H7 (cell line): ENCODE results near the gene INVS. TPM values are rescaled to one million over a fixed set of nuclear protein-coding genes. Genes with fewer than 3 reads are reported as not detected.

Source experiments
- DNase-seq: peaks from one replicate; pipeline ENCODE4 v3.0.0; 2012
- H3K27me3 ChIP-seq: 2 replicates; pipeline ENCODE4 v1.6.0; 2011; ENCODE audit warnings: mild to moderate bottlenecking, low read length; ENCODE audit not compliant: control insufficient read depth, insufficient read depth
- H3K36me3 ChIP-seq: replicated peaks from 2 replicates; pipeline ENCODE4 v1.5.1; 2011; ENCODE audit warnings: low read length; ENCODE audit not compliant: control insufficient read depth, insufficient read depth
- H3K4me3 ChIP-seq: 2 replicates; pipeline ENCODE4 v1.5.1; 2011; ENCODE audit warnings: low read depth, mild to moderate bottlenecking, control low read depth, low read length, moderate library complexity; ENCODE audit not compliant: insufficient read depth
- total RNA-seq: library from RNA; depleted of rRNA; stranded (reverse); fragments of >200 nt; shearing (Covaris generic); gene quantifications from 2 replicates; pipeline ENCODE4 v1.2.3, GENCODE V29; 2014

INVS gene
- total RNA-seq, 1 experiment from 2014 or later = 9.4 TPM

DNA sequence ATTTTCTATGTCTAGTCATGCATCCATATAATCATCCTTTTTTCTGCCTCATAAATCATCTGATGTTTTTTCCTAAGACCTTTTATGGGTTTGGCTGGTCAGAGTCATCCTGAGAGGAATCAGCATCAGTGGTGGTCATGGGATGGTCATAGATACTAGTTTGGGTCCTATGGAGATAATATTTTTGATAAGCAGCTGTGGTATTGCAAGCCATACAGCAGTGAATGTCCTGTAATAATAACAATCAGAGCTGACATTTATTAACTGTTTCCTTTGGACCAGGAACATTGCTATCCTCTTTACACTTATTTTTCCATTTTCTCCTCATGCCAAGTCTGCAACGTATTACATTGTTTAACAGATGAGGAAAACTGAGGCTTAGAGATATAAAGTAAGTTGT lies 170.6 kb downstream of the INVS start:
- no peak for DNase-seq
- H3K36me3 ChIP-seq = no peaks in the 10 kb centered on the region
- no peak overlapping the region for H3K4me3 ChIP-seq
- no peaks in the 10 kb centered on the region for H3K27me3 ChIP-seq

DNA sequence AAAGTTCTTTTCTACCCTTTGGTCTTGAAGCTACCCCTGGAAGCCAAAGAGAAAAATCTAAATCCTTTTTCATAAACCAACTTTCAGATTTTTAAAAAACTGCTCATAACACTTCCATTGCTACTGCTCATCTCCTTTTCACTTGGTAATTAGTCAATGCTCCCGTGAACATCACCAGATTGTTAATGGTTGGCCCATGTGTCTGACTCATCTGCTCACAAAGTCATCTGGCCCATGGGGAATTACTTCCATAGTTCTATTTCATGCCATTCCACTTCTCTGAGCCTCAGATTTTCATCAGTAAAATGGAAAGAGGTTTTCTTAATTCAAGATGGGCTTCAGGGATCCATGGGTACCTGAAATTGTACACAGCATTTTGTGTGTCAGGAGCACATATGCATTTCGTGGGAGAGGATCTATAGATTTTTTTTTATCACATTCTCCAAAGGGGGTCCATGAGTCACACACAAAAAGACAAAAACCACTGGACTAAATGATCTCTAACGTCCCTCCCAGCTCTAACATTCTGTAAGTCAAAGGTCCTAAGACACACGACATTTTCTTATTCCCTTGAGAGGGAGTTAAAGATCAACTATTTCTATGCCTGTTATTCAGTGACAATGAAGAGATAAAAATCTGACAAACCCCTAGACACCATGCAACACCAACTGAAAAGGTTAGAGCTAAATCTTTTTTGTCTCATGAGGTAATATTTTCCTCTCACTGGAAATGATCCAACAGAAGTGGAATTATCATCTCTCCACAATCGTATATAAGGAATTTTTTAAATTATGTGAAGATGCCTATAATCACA lies 178.3 kb downstream of the INVS start:
- Histone ChIP-seq H3K4me3 (no peak overlapping the region), H3K36me3 (no peaks in the 10 kb centered on the region), H3K27me3 (no peaks in the 10 kb centered on the region)
- DNase-seq = no peak

DNA sequence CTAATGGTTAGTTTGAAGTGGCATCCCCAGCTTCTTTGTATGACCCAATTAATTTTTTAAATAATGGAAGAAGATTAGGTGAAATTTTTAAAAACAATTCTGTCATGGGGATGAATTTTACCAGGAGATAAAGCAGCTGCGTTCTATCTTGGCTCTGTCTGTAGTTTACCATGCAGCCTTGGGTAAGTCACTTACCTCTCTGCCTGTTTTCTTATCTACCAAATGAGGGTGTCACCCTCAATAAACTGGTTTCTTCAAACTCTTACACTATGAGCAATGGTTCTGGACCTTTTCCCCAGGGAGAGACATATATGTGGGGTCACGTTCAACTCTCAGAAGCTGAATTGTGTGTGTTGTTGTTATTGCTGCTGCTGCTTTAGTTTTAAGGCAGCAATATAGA lies 182.0 kb downstream of the INVS start:
- no peak overlapping the region for H3K4me3 ChIP-seq
- DNase-seq = no peak
- no peaks in the 10 kb centered on the region for H3K27me3 ChIP-seq
- H3K36me3 ChIP-seq = no peaks in the 10 kb centered on the region

DNA sequence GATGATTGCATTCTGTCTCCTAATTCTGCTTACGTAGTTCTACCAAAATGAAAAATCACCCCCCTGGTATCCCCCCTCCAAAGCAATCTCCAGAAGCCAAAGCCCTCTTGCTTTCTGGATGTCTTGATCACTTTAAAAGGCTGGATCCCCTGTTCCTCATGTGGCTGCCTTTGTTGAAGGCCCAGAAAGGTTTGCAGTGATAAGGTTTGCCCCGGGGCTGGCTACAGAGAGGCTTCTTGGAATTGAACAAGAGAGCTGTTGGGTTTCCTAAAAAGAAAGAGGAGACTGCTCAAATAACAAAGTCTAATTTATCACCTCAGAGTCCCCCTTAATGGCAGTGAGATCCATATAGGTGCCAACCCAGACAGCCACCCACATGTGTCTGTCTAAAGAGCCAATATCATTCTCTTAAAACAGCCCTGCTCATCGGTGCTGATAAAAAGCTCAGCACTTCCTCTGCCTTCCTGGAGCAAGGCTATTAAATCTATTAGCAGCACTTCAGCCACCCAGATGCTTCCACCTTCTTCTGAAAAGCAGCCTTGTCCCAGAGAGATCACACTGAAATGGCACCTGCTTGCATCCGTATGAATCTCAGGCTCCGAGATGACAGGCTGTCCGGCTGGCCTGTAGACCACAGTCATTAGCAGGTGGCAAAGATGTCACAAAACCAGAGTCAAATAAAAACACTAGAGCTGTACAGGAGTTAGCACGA lies 182.8 kb downstream of the INVS start:
- Histone ChIP-seq H3K4me3 (no peak overlapping the region), H3K27me3 (no peaks in the 10 kb centered on the region), H3K36me3 (no peaks in the 10 kb centered on the region)
- DNase-seq = no peak

DNA sequence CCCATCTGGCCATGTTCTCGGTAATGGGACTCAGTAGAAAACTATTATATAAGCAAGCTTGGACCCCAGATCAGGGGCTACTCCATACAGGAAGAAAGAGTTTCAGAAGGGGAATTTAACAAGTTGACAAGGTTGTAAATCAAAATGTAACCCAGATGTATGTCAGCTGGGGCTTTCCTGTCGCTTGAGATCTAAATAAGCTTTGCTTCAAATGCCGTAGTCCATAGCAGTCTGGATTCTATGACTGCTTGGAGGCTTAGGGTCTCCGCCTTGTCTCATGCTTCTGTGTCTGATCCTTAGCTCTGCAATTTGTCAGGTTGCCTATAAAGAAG lies 183.3 kb downstream of the INVS start:
- Histone ChIP-seq H3K36me3 (no peaks in the 10 kb centered on the region), H3K4me3 (no peak overlapping the region), H3K27me3 (no peaks in the 10 kb centered on the region)
- no peak for DNase-seq

DNA sequence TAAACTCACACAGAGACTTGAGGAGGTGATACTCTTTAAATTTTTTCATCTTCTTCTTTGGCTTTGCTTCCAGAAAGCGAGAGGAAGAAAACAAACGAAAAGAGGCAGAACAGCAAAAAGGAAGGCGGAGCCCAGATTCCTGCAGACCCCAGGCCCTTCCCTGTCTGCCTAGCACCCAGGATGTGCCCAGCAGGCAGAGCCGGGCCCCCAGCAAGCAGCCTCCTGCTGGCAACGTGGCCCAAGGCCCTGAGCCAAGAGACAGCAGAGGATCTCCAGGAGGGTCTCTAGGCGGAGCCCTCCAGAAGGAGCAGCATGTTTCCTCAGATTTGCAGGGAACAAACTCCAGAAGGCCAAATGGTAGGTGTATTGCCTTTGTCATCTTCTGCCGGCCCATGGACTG lies 185.2 kb downstream of the INVS start:
- H3K36me3 ChIP-seq = no peaks in the 10 kb centered on the region
- H3K4me3 ChIP-seq = no peak overlapping the region
- no peak for DNase-seq
- H3K27me3 ChIP-seq = no peaks in the 10 kb centered on the region

DNA sequence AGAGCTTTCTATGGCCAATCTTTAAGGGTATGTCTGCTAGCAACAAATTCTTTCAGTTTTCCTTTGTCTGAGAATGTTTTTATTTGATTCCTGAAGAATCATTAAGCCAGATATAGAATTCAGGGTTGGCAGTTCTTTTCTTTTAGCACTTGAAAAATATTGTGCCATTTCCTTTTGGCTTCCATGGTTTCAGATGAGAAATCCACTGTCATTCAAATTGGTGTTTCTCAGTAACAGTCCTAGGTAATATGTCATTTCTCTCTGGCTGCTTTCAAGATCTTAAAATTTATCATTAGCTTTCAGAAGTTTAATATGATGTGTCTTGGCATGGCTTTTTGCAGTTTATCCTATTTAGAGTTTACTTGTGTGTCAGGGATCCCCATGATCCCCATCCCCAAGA lies 186.0 kb downstream of the INVS start:
- no peak for DNase-seq
- Histone ChIP-seq H3K36me3 (no peaks in the 10 kb centered on the region), H3K4me3 (no peak overlapping the region), H3K27me3 (no peaks in the 10 kb centered on the region)

DNA sequence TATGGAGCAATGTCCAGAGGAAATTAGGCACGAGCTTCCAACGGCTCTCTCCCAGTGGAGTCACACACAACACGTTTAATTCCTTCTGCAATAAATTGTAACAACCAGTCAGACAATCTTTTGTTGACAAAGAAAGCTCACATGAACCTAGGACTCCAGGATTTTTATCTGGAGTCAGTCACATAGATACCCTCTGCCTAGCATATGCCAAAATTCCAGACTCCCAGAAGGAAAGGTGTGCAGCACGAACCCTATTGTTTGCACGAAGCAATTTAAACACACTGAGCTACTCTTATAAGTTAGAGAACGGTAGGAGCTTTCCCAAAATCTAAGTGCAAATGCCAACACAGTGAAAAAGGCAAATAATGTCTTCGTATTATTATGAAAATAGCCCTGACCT lies 186.6 kb downstream of the INVS start:
- no peaks in the 10 kb centered on the region for H3K27me3 ChIP-seq
- no peak for DNase-seq
- no peaks in the 10 kb centered on the region for H3K36me3 ChIP-seq
- H3K4me3 ChIP-seq = no peak overlapping the region

DNA sequence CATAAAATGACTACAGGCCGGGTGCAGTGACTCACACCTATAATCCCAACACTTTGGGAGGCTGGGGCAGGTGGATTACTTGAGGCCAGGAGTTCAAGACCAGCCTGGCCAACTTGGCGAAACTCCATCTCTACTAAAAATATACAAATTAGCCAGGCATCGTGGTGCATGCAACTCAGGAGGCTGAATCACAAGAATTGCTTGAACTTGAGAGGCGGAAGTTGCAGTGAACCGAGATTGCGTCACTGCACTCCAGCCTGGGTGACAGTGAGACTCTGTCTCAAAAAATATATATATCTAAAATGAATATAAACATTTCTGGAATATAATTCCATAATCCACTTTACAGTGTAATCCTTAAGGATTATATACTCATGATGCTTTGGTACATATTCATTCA lies 187.2 kb downstream of the INVS start:
- no peak overlapping the region for H3K4me3 ChIP-seq
- no peaks in the 10 kb centered on the region for H3K27me3 ChIP-seq
- no peaks in the 10 kb centered on the region for H3K36me3 ChIP-seq
- no peak for DNase-seq

DNA sequence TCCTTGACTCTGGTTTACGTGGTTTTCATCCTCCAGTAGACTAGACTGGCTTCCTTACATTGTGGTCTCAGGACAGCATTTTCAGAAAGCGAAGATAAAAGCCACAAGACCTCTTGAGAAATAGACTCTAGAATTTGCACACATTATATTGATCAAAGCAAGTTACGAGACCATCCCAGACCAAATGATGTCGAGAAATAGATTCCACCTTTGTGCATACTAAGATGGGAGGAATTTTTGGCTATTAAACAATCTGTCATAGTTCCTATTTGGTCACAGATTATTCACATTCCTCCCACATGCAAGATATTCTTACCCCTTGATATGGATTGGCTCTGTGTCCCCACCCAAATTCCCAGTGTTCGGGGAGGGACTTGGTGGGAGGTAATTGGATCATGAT lies 188.1 kb downstream of the INVS start:
- Histone ChIP-seq H3K36me3 (no peaks in the 10 kb centered on the region; the same call in 1 of the 2 replicates), H3K4me3 (no peak overlapping the region), H3K27me3 (no peaks in the 10 kb centered on the region)
- DNase-seq = no peak

DNA sequence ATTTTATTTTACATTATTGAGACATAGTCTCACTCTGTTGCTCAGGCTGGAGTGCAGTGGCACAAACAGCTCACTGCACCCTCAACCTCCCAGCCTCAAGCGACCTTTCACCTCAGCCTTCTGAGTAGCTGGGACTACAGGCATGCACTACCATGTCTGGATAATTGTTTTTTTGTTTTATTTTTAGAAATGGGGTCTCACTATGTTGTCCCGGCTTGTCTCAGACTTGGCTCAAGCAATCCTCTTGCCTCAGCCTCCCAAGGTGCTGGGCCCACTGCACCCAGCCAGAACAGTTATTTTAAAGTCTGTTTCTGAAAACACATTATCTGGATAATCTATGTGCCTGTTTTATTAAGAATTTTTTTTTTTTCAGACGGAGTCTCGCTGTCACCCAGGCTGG lies 191.7 kb downstream of the INVS start:
- H3K27me3 ChIP-seq = no peaks in the 10 kb centered on the region
- no peak overlapping the region for H3K4me3 ChIP-seq
- no peak for DNase-seq
- H3K36me3 ChIP-seq = peaks cover 2% of the 10 kb centered on the region; the same call in 1 of the 2 replicates

DNA sequence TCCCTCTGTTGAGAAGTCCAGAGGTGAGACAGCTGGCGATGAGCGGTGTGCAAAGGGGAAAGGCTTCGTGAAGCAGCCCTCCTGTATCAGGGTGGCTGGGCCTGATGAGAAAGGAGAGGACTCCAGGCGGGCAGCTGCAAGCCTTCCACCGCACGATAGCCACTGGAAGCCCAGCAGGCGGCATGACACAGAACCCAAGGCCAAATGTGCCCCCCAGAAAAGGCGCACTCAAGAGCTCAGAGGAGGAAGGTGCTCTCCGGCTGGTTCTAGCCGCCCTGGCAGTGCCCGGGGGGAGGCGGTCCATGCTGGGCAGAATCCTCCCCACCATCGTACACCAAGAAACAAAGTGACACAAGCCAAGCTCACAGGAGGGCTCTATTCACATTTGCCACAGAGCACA lies 193.4 kb downstream of the INVS start:
- Histone ChIP-seq H3K36me3 (peaks cover 2% of the 10 kb centered on the region; the same call in 1 of the 2 replicates), H3K27me3 (no peaks in the 10 kb centered on the region), H3K4me3 (no peak overlapping the region)
- DNase-seq = no peak

DNA sequence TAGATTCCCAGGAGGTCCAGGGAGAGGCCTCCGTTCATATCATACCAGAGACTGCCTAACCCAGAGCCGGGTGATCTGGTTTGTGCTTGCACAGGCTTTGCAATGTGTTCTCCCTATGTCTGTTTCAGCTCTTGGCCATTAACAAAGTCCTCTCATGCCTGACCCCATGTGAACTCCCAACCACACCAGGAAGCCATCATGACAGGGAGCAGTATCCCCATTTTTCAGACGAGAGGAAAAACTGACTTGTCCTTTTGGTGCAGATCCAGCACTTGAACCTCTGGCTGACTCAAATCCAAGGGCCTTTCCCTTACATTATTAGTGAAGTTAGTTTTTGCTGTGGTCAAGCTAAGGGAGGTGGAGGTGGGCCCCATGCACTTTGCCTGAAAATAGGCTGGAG lies 195.3 kb downstream of the INVS start:
- Histone ChIP-seq H3K4me3 (no peak overlapping the region), H3K36me3 (peaks cover 2% of the 10 kb centered on the region; the same call in 1 of the 2 replicates), H3K27me3 (no peaks in the 10 kb centered on the region)
- no peak for DNase-seq

DNA sequence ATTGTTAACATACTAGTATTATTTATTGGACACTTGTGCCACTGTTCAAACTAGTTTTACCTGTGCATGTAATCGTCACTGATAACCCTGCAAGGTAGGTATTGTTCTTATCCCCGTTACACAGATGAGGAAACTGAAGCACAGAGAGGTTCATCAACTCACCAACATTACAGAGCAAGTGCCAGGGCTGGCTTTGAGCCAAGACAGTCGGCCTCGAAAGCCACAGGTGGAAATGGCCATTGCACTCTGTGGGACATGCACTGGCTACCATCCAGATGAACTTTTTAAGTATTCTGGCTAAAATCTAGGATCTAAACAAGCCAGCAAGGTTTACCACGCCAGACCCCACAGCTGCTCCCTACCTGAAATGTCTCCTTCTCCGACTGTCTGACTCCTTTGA lies 195.8 kb downstream of the INVS start:
- H3K27me3 ChIP-seq = no peaks in the 10 kb centered on the region
- DNase-seq = no peak
- H3K36me3 ChIP-seq = peaks cover 2% of the 10 kb centered on the region; the same call in 1 of the 2 replicates
- H3K4me3 ChIP-seq = no peak overlapping the region

DNA sequence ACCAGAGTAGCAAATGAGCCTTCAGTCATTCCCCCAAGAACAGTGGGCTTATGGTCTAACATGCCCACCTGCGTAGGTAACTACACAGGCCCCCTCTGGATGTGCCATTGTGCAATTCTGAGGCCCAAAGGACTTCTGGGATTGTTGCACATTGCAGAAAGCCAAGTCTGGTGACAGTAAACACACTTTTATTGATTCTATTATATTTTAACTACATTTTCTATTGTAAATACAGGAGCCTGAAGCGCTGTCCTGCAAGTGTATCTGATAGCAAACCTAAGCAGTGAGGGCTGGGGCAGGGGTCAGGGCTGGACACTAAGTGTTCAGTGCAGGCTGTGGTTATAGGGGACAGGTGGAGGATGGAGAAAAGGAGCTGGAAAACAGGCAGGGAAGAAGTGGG lies 196.2 kb downstream of the INVS start:
- no peak for DNase-seq
- Histone ChIP-seq H3K4me3 (no peak overlapping the region), H3K36me3 (peaks cover 2% of the 10 kb centered on the region; the same call in 1 of the 2 replicates), H3K27me3 (no peaks in the 10 kb centered on the region)
